K562 (cell line): Measurements from ENCODE around the gene GDF11. TPM values are rescaled to one million over a fixed set of nuclear protein-coding genes. Genes with fewer than 3 reads are reported as not detected.

Experiments used
- ATAC-seq: fragments of 200-7000 bp; cut with Tn5 transposase; 3 replicates; pipeline ENCODE4 v1.9.1; 2020; ENCODE audit warnings: moderate library complexity
- BruUV-seq: library from RNA; stranded (reverse); fragments of 400-500 nt; replicated peaks from 2 replicates; lab custom pipeline; 2021; lab: Mats Ljungman, UMichigan
- CTCF ChIA-PET: fragments of 300-600 bp; formaldehyde crosslinking; extraction: SDS; loops from one replicate; lab custom pipeline; 2021; ENCODE audit warnings: low intra/inter-chr PET ratio; lab: Yijun Ruan, JAX
- POLR2A ChIA-PET: fragments of 300-600, 350-650 bp; sonication (Branson Sonifier 250); formaldehyde crosslinking; extraction: SDS; loops from one replicate; lab custom pipeline; 2021; ENCODE audit warnings: antibody characterized with exemption, inconsistent platforms; lab: Yijun Ruan, JAX
- DNase-seq, 4 experiments: peaks; one replicate each; pipeline versions ENCODE4 v3.0.0 to v3.0.0-alpha.2; 2011 to 2018; ENCODE audit warnings: low spot score in 3 of 4, mixed read lengths in 3 of 4; ENCODE audit errors: extremely low read depth in 1 of 4
- FAIRE-seq: peaks from 2 replicates; lab custom pipeline; 2011; peaks lifted over from hg19 to GRCh38; lab: Jason Lieb, UNC
- H2AFZ ChIP-seq: 2 replicates; pipeline ENCODE4 v1.6.0; 2011; ENCODE audit warnings: low read depth, low read length, control low read depth, inconsistent platforms
- H3K27ac ChIP-seq: fragments of 200-600 bp; 3 replicates; pipeline ENCODE4 v1.8.0; 2011; ENCODE audit warnings: low read depth, mild to moderate bottlenecking, control low read depth, inconsistent platforms, low read length, moderate library complexity, mixed read lengths; ENCODE audit errors: extremely low read depth
- H3K27me3 ChIP-seq, 2 experiments: fragments of 300-600 bp in 1 of 2; 2 replicates in 1 of 2; 3 replicates in 1 of 2; pipeline versions ENCODE4 v1.6.0 to v1.8.0; 2011; ENCODE audit warnings: inconsistent platforms in 2 of 2, low read length in 2 of 2, mild to moderate bottlenecking in 1 of 2, mixed read lengths in 1 of 2, moderate library complexity in 1 of 2; ENCODE audit not compliant: control insufficient read depth in 2 of 2, insufficient read depth in 2 of 2
- H3K36me3 ChIP-seq: fragments of 300-600 bp; 3 replicates; pipeline ENCODE4 v1.8.0; 2011; ENCODE audit warnings: mild to moderate bottlenecking, low read length, inconsistent platforms; ENCODE audit not compliant: control insufficient read depth, insufficient read depth
- H3K4me1 ChIP-seq, 2 experiments: fragments of 200-600 bp in 1 of 2; replicated peaks in 1 of 2; 2 replicates in 1 of 2; 3 replicates in 1 of 2; pipeline versions ENCODE4 v1.5.1 to v1.8.0; 2011; ENCODE audit warnings: inconsistent platforms in 2 of 2, low read length in 2 of 2, mild to moderate bottlenecking in 1 of 2, mixed read lengths in 1 of 2, moderate library complexity in 1 of 2; ENCODE audit not compliant: control insufficient read depth in 2 of 2, insufficient read depth in 2 of 2
- H3K4me2 ChIP-seq: 2 replicates; pipeline ENCODE4 v1.6.1; 2011; ENCODE audit warnings: low read length, control low read depth, inconsistent platforms, mixed read lengths; ENCODE audit not compliant: insufficient read depth
- H3K4me3 ChIP-seq: fragments of 200-600 bp; sonication (generic), shearing (Covaris generic); 2 replicates; pipeline ENCODE4 v1.5.1; 2016; ENCODE audit warnings: control low read depth, inconsistent platforms
- H3K79me2 ChIP-seq: fragments of 200-600 bp; 3 replicates; pipeline ENCODE4 v1.8.0; 2011; ENCODE audit warnings: low read length, inconsistent platforms; ENCODE audit not compliant: control insufficient read depth, insufficient read depth
- H3K9ac ChIP-seq, 2 experiments: 2 replicates each; pipeline versions ENCODE4 v1.6.0 to v1.6.1; 2011; ENCODE audit warnings: low read depth in 2 of 2, low read length in 2 of 2, control low read depth in 1 of 2, inconsistent platforms in 1 of 2, mild to moderate bottlenecking in 1 of 2, mixed read lengths in 1 of 2; ENCODE audit not compliant: insufficient read depth in 1 of 2
- H3K9me1 ChIP-seq: one replicate; pipeline ENCODE4 v1.6.0; 2011; ENCODE audit warnings: inconsistent platforms, mild to moderate bottlenecking, low read length, moderate library complexity; ENCODE audit not compliant: control insufficient read depth, insufficient read depth
- H3K9me3 ChIP-seq: replicated peaks from 2 replicates; pipeline ENCODE4 v1.5.1; 2011; ENCODE audit warnings: low read depth, low read length, inconsistent platforms; ENCODE audit not compliant: control insufficient read depth, insufficient read depth
- H4K20me1 ChIP-seq: replicated peaks from 2 replicates; pipeline ENCODE4 v1.6.1; 2011; ENCODE audit warnings: low read length, inconsistent platforms, mixed read lengths; ENCODE audit not compliant: control insufficient read depth, insufficient read depth
- ATF2 ChIP-seq: sonication (generic); formaldehyde crosslinking; IDR thresholded peaks from 2 replicates; pipeline ENCODE4 v1.8.1; 2022; ENCODE audit warnings: missing genetic modification reagents
- CBFB ChIP-seq: sonication (generic); formaldehyde crosslinking; IDR thresholded peaks from 2 replicates; pipeline ENCODE4 v1.4.0; 2020; ENCODE audit warnings: mild to moderate bottlenecking, missing genetic modification reagents
- NR3C1 ChIP-seq: sonication (generic); formaldehyde crosslinking; IDR thresholded peaks from 2 replicates; pipeline ENCODE4 v1.8.1; 2022; ENCODE audit warnings: missing genetic modification reagents
- PML ChIP-seq: IDR thresholded peaks from 2 replicates; pipeline ENCODE4 v1.6.1; 2012; ENCODE audit warnings: low read length, inconsistent platforms
- POLR2A ChIP-seq: fragments of 450-650 bp; conservative IDR thresholded peaks from 2 replicates; pipeline ENCODE4 v1.6.1; 2016
- SLC30A9 ChIP-seq: fragments of 250-450 bp; sonication (Bioruptor Pico); IDR thresholded peaks from 2 replicates; pipeline ENCODE4 v1.8.0; 2022; ENCODE audit warnings: mild to moderate bottlenecking, moderate library complexity
- SNRNP70 ChIP-seq: fragments of 200-400 bp; formaldehyde crosslinking; optimal IDR thresholded peaks from 2 replicates; pipeline ENCODE3; 2017; ENCODE audit warnings: low read depth, low read length
- ZNF146 ChIP-seq: IDR thresholded peaks from one replicate; pipeline ENCODE4 v1.6.1; 2018; ENCODE audit warnings: missing compliant biosample characterization; ENCODE audit not compliant: unreplicated experiment
- ZNF592 ChIP-seq: fragments of 450-650 bp; IDR thresholded peaks from 2 replicates; pipeline ENCODE4 v1.6.1; 2017; ENCODE audit warnings: antibody characterized with exemption, mild to moderate bottlenecking
- WGBS: fragments of 100-300 bp; shearing (Covaris generic); methylation state at CpG from one replicate; pipeline ENCODE4 v1.1.6; 2016; ENCODE audit warnings: low coverage, mixed read lengths; ENCODE audit not compliant: insufficient coverage; ENCODE audit errors: missing lambda C conversion rate; 5-methylcytosine and 5-hydroxymethylcytosine counted together
- in situ Hi-C: fragments of 300-500 bp; cut with MboI; formaldehyde crosslinking; loops from 4 replicates; pipeline ENCODE4 v1.15.0; 2018; ENCODE audit warnings: inconsistent platforms, mixed read lengths
- intact Hi-C: fragments of 100-400 bp; cut with micrococcal nuclease; formaldehyde crosslinking; loops from 2 replicates; pipeline ENCODE4 v1.14.2; 2022
- polyA plus RNA-seq, 8 experiments: library from polyadenylated mRNA; depleted of rRNA in 4 of 8; stranded (reverse) in 5 of 8; unstranded in 3 of 8; fragments of >200 nt; fragmentation: Nextera tagmentation in 2 of 8; fragmentation: Illumina TruSeq in 1 of 8; extraction: Ambion mirVana in 2 of 8; extraction: Trizol in 1 of 8; gene quantifications; 2 replicates each; pipeline versions ENCODE4 v1.2.1 to v1.2.3, GENCODE V29; 2011 to 2014; ENCODE audit warnings: inconsistent platforms in 1 of 8, missing spikeins in 1 of 8
- total RNA-seq, 7 experiments: library from RNA; depleted of rRNA in 6 of 7; stranded (reverse); fragments of >200 nt in 6 of 7; fragmentation: Illumina TruSeq in 2 of 7; extraction: Trizol in 2 of 7; gene quantifications; 2 replicates each; pipeline versions ENCODE4 v1.2.1 to v1.2.3, GENCODE V29; 2011 to 2021; ENCODE audit warnings: low replicate concordance in 1 of 7

The GDF11 gene
- total and polyA plus RNA-seq, 9 of the 15 experiments (the other 6 are each of a cell fraction or from before 2014, with no cell fraction given): 1.4 to 15.7 (median 4.8) TPM

DNA sequence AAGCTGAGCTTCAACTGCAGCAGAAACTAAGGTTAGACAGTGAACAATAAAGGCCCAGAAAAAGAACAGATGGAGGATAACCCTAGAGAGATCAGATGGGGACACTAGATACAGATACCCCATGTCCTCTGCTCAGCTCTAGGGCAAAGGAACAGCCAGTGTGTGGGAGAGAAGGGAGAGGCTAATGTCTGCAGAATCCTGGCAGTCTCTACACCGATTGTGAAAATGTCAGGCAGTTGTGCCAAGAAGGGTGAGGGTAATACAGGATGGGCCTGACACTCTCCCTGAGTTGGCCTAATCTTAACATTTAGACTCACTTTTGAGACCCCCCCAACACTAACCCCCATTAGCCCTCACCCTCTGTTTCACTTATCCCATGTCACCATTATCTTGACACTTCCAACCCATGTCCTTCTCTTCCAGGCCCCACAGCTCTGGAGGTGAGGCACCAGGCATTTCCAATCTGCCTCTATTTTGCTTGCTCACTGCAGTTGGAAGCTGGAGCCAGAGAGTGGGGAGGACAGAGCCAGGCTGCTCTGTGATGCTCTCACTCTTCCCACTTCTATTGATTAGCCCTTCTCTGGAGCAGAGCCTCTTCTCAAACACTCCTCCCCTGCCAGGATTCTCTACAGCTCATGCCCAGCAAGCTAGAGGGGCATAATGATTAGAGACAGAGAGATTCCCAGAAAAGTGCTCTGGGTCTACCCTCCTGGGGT, 30.1 kb upstream of the GDF11 start:
- ATAC-seq: no peak
- no TSS peak for BruUV-seq
- FAIRE-seq: no peak
- H3K9me1 ChIP-seq: no peaks in the 10 kb centered on the region
- no peaks in the 10 kb centered on the region for H3K36me3 ChIP-seq
- no peak overlapping the region for H3K4me3 ChIP-seq
- peaks cover 5 to 12% of the 10 kb centered on the region in 2 experiments; a peak in 2 of 5 replicates for H3K27me3 ChIP-seq
- peaks cover 22 to 29% of the 10 kb centered on the region in 2 experiments; a peak in 4 of 5 replicates for H3K4me1 ChIP-seq
- no peaks in the 10 kb centered on the region; the same call in 1 of the 2 replicates for H4K20me1 ChIP-seq
- CTCF ChIA-PET: no interaction called here
- H2AFZ ChIP-seq: peak overlapping the region; percentile 75
- no peak for TF ChIP-seq ZNF592
- TF ChIP-seq PML: no peak
- no peak for TF ChIP-seq SLC30A9
- no peak for TF ChIP-seq SNRNP70
- TF ChIP-seq ATF2: no peak
- no peak for TF ChIP-seq CBFB
- TF ChIP-seq ZNF146: no peak
- TF ChIP-seq POLR2A: no peak
- TF ChIP-seq NR3C1 (CRISPR knock-in tag): no peak
- TF ChIP-seq, all 486 proteins: peak for 0
- Histone ChIP-seq H3K27ac (no peak overlapping the region), H3K79me2 (peaks cover 6% of the 10 kb centered on the region; the same call in 2 of the 3 replicates), H3K4me2 (no peak overlapping the region; the same call in 1 of the 2 replicates), H3K9ac (no peak overlapping the region; a peak in 1 of 4 replicates), H3K9me3 (no peaks in the 10 kb centered on the region)
- intact Hi-C loops: no loop called here
- WGBS: 0% methylated on average over 1 of the region's 1 CpG
- no peak for DNase-seq
- in situ Hi-C loops: no loop called here
- POLR2A ChIA-PET: interaction anchor here (0.7 to 1.6 kb wide), 5 partner anchors 9 to 924 kb away, joined by 3 to 9 read pairs (median 5); no protein-coding TSS in a partner anchor
